ENCODE measurements around the gene CCT3. TPM values are rescaled to one million over a fixed set of nuclear protein-coding genes. Genes with fewer than 3 reads are reported as not detected.

The CCT3 gene
- total RNA-seq, 1 donor from 2014 or later: 360 TPM

DNA sequence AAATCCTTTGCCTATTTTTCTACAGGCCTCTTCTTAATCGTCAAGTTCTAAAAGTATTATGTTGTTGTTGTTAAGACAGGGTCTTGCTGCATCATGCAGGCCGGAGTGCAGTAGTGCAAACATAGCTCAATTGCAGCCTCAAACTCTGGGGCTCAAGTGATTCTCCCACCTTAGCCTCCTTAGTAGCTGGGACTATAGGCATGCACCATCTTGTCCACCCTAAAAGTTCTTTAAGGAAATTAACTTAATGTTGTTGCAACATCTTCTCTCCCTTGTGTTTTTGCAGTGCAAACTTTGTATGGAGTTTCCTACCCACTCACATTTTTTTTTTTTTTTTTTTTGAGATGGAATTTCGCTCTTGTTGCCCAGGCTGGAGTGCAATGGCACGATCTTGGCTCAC lies 34.9 kb downstream of the CCT3 start:
- Mint-ChIP-seq H3K9me3 (ENCODE audit: unreplicated experiment) (peaks cover 4% of the 10 kb centered on the region), H3K27ac (ENCODE audit: unreplicated experiment) (peak overlapping the region; percentile 41), H3K36me3 (ENCODE audit: low read depth, unreplicated experiment) (peaks cover 12% of the 10 kb centered on the region), H3K4me3 (ENCODE audit: unreplicated experiment) (no peak overlapping the region), H3K4me1 (ENCODE audit: low read depth, unreplicated experiment) (peaks cover 1% of the 10 kb centered on the region), H3K27me3 (ENCODE audit: low read depth, unreplicated experiment) (no peaks in the 10 kb centered on the region)
- Histone ChIP-seq H3K4me2 (ENCODE audit: low read length) (no peak overlapping the region), H3K27ac (ENCODE audit: low read depth, low read length) (no peak overlapping the region), H3K79me2 (ENCODE audit: insufficient read depth, low read length) (no peaks in the 10 kb centered on the region), H4K20me1 (ENCODE audit: insufficient read depth, low read length) (peaks cover 7% of the 10 kb centered on the region), H3K9ac (ENCODE audit: low read length) (no peak overlapping the region), H3K27me3 (ENCODE audit: insufficient read depth, low read length) (no peaks in the 10 kb centered on the region), H3K4me3 (ENCODE audit: insufficient read depth, low read depth, low read length) (no peak overlapping the region), H3K4me1 (ENCODE audit: insufficient read depth, low read length) (no peaks in the 10 kb centered on the region), H2AFZ (ENCODE audit: low read depth, low read length) (no peak overlapping the region), H3K36me3 (ENCODE audit: insufficient read depth, low read length) (peaks cover 14% of the 10 kb centered on the region), H3K9me3 (ENCODE audit: insufficient read depth, low read depth, low read length) (no peaks in the 10 kb centered on the region)
- no peak for TF ChIP-seq EZH2 (IDR thresholded peaks at IDR 0.05; ENCODE audit: insufficient read depth, low read length)
- TF ChIP-seq, protein P1, sequence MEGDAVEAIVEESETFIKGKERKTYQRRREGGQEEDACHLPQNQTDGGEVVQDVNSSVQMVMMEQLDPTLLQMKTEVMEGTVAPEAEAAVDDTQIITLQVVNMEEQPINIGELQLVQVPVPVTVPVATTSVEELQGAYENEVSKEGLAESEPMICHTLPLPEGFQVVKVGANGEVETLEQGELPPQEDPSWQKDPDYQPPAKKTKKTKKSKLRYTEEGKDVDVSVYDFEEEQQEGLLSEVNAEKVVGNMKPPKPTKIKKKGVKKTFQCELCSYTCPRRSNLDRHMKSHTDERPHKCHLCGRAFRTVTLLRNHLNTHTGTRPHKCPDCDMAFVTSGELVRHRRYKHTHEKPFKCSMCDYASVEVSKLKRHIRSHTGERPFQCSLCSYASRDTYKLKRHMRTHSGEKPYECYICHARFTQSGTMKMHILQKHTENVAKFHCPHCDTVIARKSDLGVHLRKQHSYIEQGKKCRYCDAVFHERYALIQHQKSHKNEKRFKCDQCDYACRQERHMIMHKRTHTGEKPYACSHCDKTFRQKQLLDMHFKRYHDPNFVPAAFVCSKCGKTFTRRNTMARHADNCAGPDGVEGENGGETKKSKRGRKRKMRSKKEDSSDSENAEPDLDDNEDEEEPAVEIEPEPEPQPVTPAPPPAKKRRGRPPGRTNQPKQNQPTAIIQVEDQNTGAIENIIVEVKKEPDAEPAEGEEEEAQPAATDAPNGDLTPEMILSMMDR (IDR thresholded peaks at IDR 0.05; ENCODE audit: insufficient read depth, low read depth, low read length): no peak
- DNase-seq (ENCODE audit: low read depth) (no peak), FAIRE-seq (no peak)

DNA sequence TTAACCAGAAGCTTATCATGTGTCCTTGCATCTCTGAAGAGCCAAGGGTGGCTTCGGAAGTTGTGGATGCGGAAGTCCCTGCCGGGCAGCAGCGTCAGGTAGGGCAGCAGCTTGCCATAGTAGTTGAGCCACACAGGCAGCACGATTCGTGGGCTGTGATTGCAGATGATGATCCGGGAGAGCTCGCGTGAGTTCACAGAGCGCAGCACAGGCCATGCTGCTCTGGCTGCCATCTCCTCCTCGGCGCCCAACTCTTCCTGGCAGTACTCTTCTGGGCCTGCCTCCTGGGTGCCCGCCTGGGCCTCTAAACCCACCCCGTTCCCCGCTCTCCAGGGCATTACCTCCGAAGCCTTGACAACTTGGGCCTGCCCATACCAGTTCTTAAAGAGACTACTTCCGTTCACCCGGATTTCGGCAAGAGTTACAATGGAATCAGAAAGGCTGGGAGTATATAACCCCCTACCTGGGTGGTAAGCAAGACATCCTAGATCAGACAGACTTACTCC lies 39.2 kb downstream of the CCT3 start, which contains the start of gene VHLL:
Gene VHLL (minus strand): TSS at position 456 of the 506 bp plus-strand sequence. CDS start 118 bp downstream, at position 338.
- no peak within 1 kb of the TSS for H2AFZ ChIP-seq (ENCODE audit: low read depth, low read length)
- H3K27ac ChIP-seq (ENCODE audit: low read depth, low read length): no peak within 1 kb of the TSS
- H3K4me3 Mint-ChIP-seq (ENCODE audit: unreplicated experiment): no peak within 1 kb of the TSS
- H3K4me2 ChIP-seq (ENCODE audit: low read length): no peak within 1 kb of the TSS
- peaks cover 5% of the 10 kb centered on the region for H3K36me3 Mint-ChIP-seq (ENCODE audit: low read depth, unreplicated experiment)
- no peak within 1 kb of the TSS for H3K27ac Mint-ChIP-seq (ENCODE audit: unreplicated experiment)
- no peaks in the 10 kb centered on the region for H3K36me3 ChIP-seq (ENCODE audit: insufficient read depth, low read length)
- no peaks in the 10 kb centered on the region for H3K4me1 Mint-ChIP-seq (ENCODE audit: low read depth, unreplicated experiment)
- no peaks in the 10 kb centered on the region for H3K27me3 Mint-ChIP-seq (ENCODE audit: low read depth, unreplicated experiment)
- H3K9me3 ChIP-seq (ENCODE audit: insufficient read depth, low read depth, low read length): no peaks in the 10 kb centered on the region
- no peak within 1 kb of the TSS for H3K9ac ChIP-seq (ENCODE audit: low read length)
- H4K20me1 ChIP-seq (ENCODE audit: insufficient read depth, low read length): no peaks in the 10 kb centered on the region
- no peak within 1 kb of the TSS for H3K4me3 ChIP-seq (ENCODE audit: insufficient read depth, low read depth, low read length)
- no peak for TF ChIP-seq EZH2 (IDR thresholded peaks at IDR 0.05; ENCODE audit: insufficient read depth, low read length)
- TF ChIP-seq, protein P1 (IDR thresholded peaks at IDR 0.05; ENCODE audit: insufficient read depth, low read depth, low read length): no peak
- DNase-seq (ENCODE audit: low read depth) (no peak), FAIRE-seq (no peak)
- H3K4me1 ChIP-seq (ENCODE audit: insufficient read depth, low read length): peaks cover 10% of the 10 kb centered on the region
- no peaks in the 10 kb centered on the region for H3K27me3 ChIP-seq (ENCODE audit: insufficient read depth, low read length)
- peaks cover 10% of the 10 kb centered on the region for H3K79me2 ChIP-seq (ENCODE audit: insufficient read depth, low read length)
- peaks cover 4% of the 10 kb centered on the region for H3K9me3 Mint-ChIP-seq (ENCODE audit: unreplicated experiment)

DNA sequence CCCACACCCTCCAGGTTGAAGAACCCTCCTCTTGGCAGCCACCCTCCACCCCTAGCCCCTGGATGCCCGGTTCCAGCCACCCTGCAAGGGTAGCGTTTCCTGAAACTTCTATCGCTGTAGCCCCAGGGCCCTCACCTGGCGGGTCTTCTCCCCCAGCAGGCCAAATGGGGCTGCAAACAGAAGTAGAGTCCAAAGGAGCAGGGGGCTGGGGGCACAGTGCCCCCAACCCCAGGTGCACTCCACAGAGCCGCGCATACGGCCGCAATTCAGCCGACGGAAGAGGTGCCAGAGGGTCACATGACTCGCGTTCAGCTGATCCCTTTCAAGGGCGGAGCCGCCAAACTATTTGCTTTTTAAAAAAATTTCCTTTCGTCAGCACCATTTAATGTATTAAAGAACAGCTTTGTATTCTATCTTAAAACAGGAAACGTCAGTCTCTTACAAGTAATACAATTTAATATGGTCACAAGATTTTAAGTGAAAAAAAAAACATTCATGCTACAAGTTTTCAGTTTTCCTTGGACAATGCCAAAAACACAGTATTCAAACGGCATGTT lies 42.6 kb downstream of the CCT3 start, which contains the start of gene GLMP:
Gene GLMP (minus strand): TSS at position 289 of the 557 bp plus-strand sequence. CDS start 34 bp downstream, at position 255.
- H3K27me3 Mint-ChIP-seq (ENCODE audit: low read depth, unreplicated experiment): no peaks in the 10 kb centered on the region
- Histone ChIP-seq H3K9me3 (ENCODE audit: insufficient read depth, low read depth, low read length) (no peaks in the 10 kb centered on the region), H3K4me1 (ENCODE audit: insufficient read depth, low read length) (peaks cover 10% of the 10 kb centered on the region), H3K27me3 (ENCODE audit: insufficient read depth, low read length) (no peaks in the 10 kb centered on the region), H3K79me2 (ENCODE audit: insufficient read depth, low read length) (peaks cover 12% of the 10 kb centered on the region), H3K27ac (ENCODE audit: low read depth, low read length) (peak within 1 kb of the TSS; percentile 15), H2AFZ (ENCODE audit: low read depth, low read length) (peak within 1 kb of the TSS; percentile 77), H3K36me3 (ENCODE audit: insufficient read depth, low read length) (no peaks in the 10 kb centered on the region), H4K20me1 (ENCODE audit: insufficient read depth, low read length) (no peaks in the 10 kb centered on the region), H3K4me3 (ENCODE audit: insufficient read depth, low read depth, low read length) (peak within 1 kb of the TSS; percentile 77), H3K4me2 (ENCODE audit: low read length) (peak within 1 kb of the TSS; percentile 98), H3K9ac (ENCODE audit: low read length) (peak within 1 kb of the TSS; percentile 88)
- TF ChIP-seq, protein P1 (IDR thresholded peaks at IDR 0.05; ENCODE audit: insufficient read depth, low read depth, low read length): no peak
- no peak for TF ChIP-seq EZH2 (IDR thresholded peaks at IDR 0.05; ENCODE audit: insufficient read depth, low read length)
- H3K27ac Mint-ChIP-seq (ENCODE audit: unreplicated experiment): no peak within 1 kb of the TSS
- peaks cover 6% of the 10 kb centered on the region for H3K36me3 Mint-ChIP-seq (ENCODE audit: low read depth, unreplicated experiment)
- peaks cover 2% of the 10 kb centered on the region for H3K9me3 Mint-ChIP-seq (ENCODE audit: unreplicated experiment)
- FAIRE-seq (peak; percentile 54), DNase-seq (ENCODE audit: low read depth) (peak; percentile 51)
- H3K4me3 Mint-ChIP-seq (ENCODE audit: unreplicated experiment): peak within 1 kb of the TSS; percentile 88
- no peaks in the 10 kb centered on the region for H3K4me1 Mint-ChIP-seq (ENCODE audit: low read depth, unreplicated experiment)

Data from astrocyte (in vitro differentiated cells and primary cell).